Common myeloid progenitor, CD34-positive (primary cell): ENCODE results near the gene PITPNM3.
"Not testable (repeated sequence)": the region's sequence is repeated elsewhere in the genome, so short reads cannot be mapped to it uniquely, and the experiment has no call there.

Experiments used
- CTCF ChIA-PET: fragments of 350-600 bp; sonication (Branson Sonifier 250); formaldehyde crosslinking; loops from one replicate; lab custom pipeline; 2021; ENCODE audit warnings: antibody characterized with exemption; lab: Charles Lee
- POLR2A ChIA-PET: fragments of 350-600 bp; sonication (Branson Sonifier 250); formaldehyde crosslinking; loops from one replicate; lab custom pipeline; 2021; ENCODE audit warnings: antibody characterized with exemption; lab: Charles Lee
- DNase-seq, 3 donors: peaks; one replicate each; pipeline versions ENCODE4 v3.0.0 to v3.0.0-alpha.2; 2013
- H3K27ac ChIP-seq, 2 experiments: 1 replicate in 1 of 2; 2 replicates in 1 of 2; pipeline ENCODE4 v1.7.0; 2013; ENCODE audit warnings: inconsistent platforms in 2 of 2, low read length in 2 of 2, mild to moderate bottlenecking in 2 of 2, low read depth in 1 of 2, moderate library complexity in 1 of 2; ENCODE audit not compliant: severe bottlenecking in 2 of 2, insufficient read depth in 1 of 2, poor library complexity in 1 of 2
- H3K27me3 ChIP-seq, 5 experiments: replicated peaks in 2 of 5; 1 replicate in 3 of 5; 2 replicates in 2 of 5; pipeline versions ENCODE4 v1.6.1 to v1.7.0; 2013; ENCODE audit warnings: low read length in 4 of 5, mild to moderate bottlenecking in 2 of 5, moderate library complexity in 2 of 5, inconsistent platforms in 1 of 5; ENCODE audit not compliant: insufficient read depth in 5 of 5, control insufficient read depth in 4 of 5
- H3K36me3 ChIP-seq, 4 experiments: 1 replicate in 2 of 4; 2 replicates in 2 of 4; pipeline versions ENCODE4 v1.6.1 to v1.7.0; 2013; ENCODE audit warnings: low read length in 3 of 4, control low read depth in 1 of 4, mild to moderate bottlenecking in 1 of 4; ENCODE audit not compliant: control insufficient read depth in 4 of 4, insufficient read depth in 4 of 4
- H3K4me1 ChIP-seq, 4 experiments: 1 replicate in 3 of 4; 2 replicates in 1 of 4; pipeline versions ENCODE4 v1.6.1 to v1.7.1; 2013; ENCODE audit warnings: low read length in 3 of 4, mild to moderate bottlenecking in 3 of 4, control low read depth in 1 of 4, inconsistent platforms in 1 of 4, moderate library complexity in 1 of 4; ENCODE audit not compliant: control insufficient read depth in 4 of 4, insufficient read depth in 4 of 4; ENCODE audit errors: control extremely low read depth in 1 of 4
- H3K4me3 ChIP-seq, 7 experiments: 1 replicate in 4 of 7; 2 replicates in 3 of 7; pipeline versions ENCODE4 v1.5.1 to v1.7.0; 2013; ENCODE audit warnings: mild to moderate bottlenecking in 7 of 7, low read length in 6 of 7, moderate library complexity in 6 of 7, inconsistent platforms in 2 of 7, low read depth in 2 of 7, control low read depth in 1 of 7; ENCODE audit not compliant: insufficient read depth in 4 of 7, control insufficient read depth in 1 of 7; ENCODE audit errors: extremely low read depth in 1 of 7
- H3K9me3 ChIP-seq, 5 experiments: 1 replicate in 4 of 5; 2 replicates in 1 of 5; pipeline versions ENCODE4 v1.6.1 to v1.7.1; 2013; ENCODE audit warnings: low read length in 4 of 5, mild to moderate bottlenecking in 2 of 5, inconsistent platforms in 1 of 5, low read depth in 1 of 5, moderate library complexity in 1 of 5; ENCODE audit not compliant: control insufficient read depth in 4 of 5, insufficient read depth in 2 of 5; ENCODE audit errors: control extremely low read depth in 1 of 5
- WGBS: methylation state at CpG from one replicate; pipeline ENCODE4 v1.1.5; 2013; ENCODE audit not compliant: insufficient coverage; 5-methylcytosine and 5-hydroxymethylcytosine counted together

Gene PITPNM3

GRCh38 chr17:6482796-6483195, 73.6 kb downstream of the PITPNM3 start:
- DNase-seq, H3K27ac ChIP-seq, H3K9me3 ChIP-seq, H3K36me3 ChIP-seq, H3K4me1 ChIP-seq, H3K4me3 ChIP-seq, POLR2A ChIA-PET, H3K27me3 ChIP-seq: not testable (repeated sequence)
- CTCF ChIA-PET: interaction anchor here (1.2 kb wide), 1 partner anchor 11 kb away, joined by 4 read pairs; no protein-coding TSS in a partner anchor
- WGBS: 93% methylated on average over 5 of the region's 10 CpGs

- ChIA-PET CTCF (interaction anchor here (0.7 kb wide), 1 partner anchor 10 kb away, joined by 3 read pairs; no protein-coding TSS in a partner anchor), POLR2A (no interaction called here)
- no peak overlapping the region for H3K27ac ChIP-seq
- no peak overlapping the region for H3K4me3 ChIP-seq
- no peak for DNase-seq
- no peaks in the 10 kb centered on the region for H3K36me3 ChIP-seq
- 60% methylated on average over 1 of the region's 6 CpGs for WGBS
- peaks cover 0 to 7% (median 3%) of the 10 kb centered on the region in 5 experiments for H3K27me3 ChIP-seq
- H3K9me3 ChIP-seq: no peaks in the 10 kb centered on the region
- H3K4me1 ChIP-seq: no peaks in the 10 kb centered on the region
Measured at GRCh38 chr17:6482105-6482455, 74.3 kb downstream of the PITPNM3 start.

- CTCF ChIA-PET: interaction anchor here (0.9 kb wide), 1 partner anchor 8 kb away, joined by 3 read pairs; no protein-coding TSS in a partner anchor
- 61% methylated on average over 9 of the region's 9 CpGs for WGBS
- H3K9me3 ChIP-seq: no peaks in the 10 kb centered on the region
- POLR2A ChIA-PET: no interaction called here
- no peak for DNase-seq
- H3K27me3 ChIP-seq: peaks cover 0 to 8% (median 3%) of the 10 kb centered on the region in 5 experiments
- H3K27ac ChIP-seq: no peak overlapping the region
- no peaks in the 10 kb centered on the region for H3K36me3 ChIP-seq
- H3K4me1 ChIP-seq: no peaks in the 10 kb centered on the region
- no peak overlapping the region for H3K4me3 ChIP-seq
Measured at GRCh38 chr17:6480303-6480675, 76.1 kb downstream of the PITPNM3 start.

- no peak overlapping the region for H3K4me3 ChIP-seq
- H3K36me3 ChIP-seq: no peaks in the 10 kb centered on the region
- H3K27me3 ChIP-seq: peaks cover 0 to 10% (median 3%) of the 10 kb centered on the region in 5 experiments
- no peaks in the 10 kb centered on the region for H3K9me3 ChIP-seq
- no peak overlapping the region for H3K27ac ChIP-seq
- DNase-seq: no peak
- no peaks in the 10 kb centered on the region for H3K4me1 ChIP-seq
- WGBS: 84% methylated on average over 10 of the region's 13 CpGs
- CTCF ChIA-PET: no interaction called here
- POLR2A ChIA-PET: no interaction called here
Measured at GRCh38 chr17:6479622-6480302, 76.6 kb downstream of the PITPNM3 start.

- Histone ChIP-seq H3K4me3 (no peak overlapping the region), H3K27me3 (peaks cover 0 to 8% (median 3%) of the 10 kb centered on the region in 5 experiments), H3K9me3 (no peaks in the 10 kb centered on the region), H3K36me3 (no peaks in the 10 kb centered on the region), H3K4me1 (no peaks in the 10 kb centered on the region), H3K27ac (no peak overlapping the region)
- no peak for DNase-seq
- WGBS: 95% methylated on average over 11 of the region's 11 CpGs
- CTCF ChIA-PET: no interaction called here
- POLR2A ChIA-PET: no interaction called here
Measured at GRCh38 chr17:6478486-6478885, 77.9 kb downstream of the PITPNM3 start.

- Histone ChIP-seq H3K27ac (no peak overlapping the region), H3K9me3 (no peaks in the 10 kb centered on the region), H3K4me3 (no peak overlapping the region), H3K27me3 (peaks cover 0 to 8% (median 3%) of the 10 kb centered on the region in 5 experiments), H3K4me1 (no peaks in the 10 kb centered on the region), H3K36me3 (no peaks in the 10 kb centered on the region)
- 95% methylated on average over 11 of the region's 14 CpGs for WGBS
- ChIA-PET POLR2A (no interaction called here), CTCF (no interaction called here)
- no peak for DNase-seq
Measured at GRCh38 chr17:6477831-6478383, 78.4 kb downstream of the PITPNM3 start.

GRCh38 chr17:6476810-6477179, 79.6 kb downstream of the PITPNM3 start:
- Histone ChIP-seq H3K27ac (no peak overlapping the region), H3K4me1 (no peaks in the 10 kb centered on the region), H3K27me3 (peaks cover 0 to 8% (median 3%) of the 10 kb centered on the region in 5 experiments), H3K4me3 (no peak overlapping the region), H3K9me3 (no peaks in the 10 kb centered on the region), H3K36me3 (no peaks in the 10 kb centered on the region)
- 98% methylated on average over 10 of the region's 10 CpGs for WGBS
- no peak for DNase-seq
- POLR2A ChIA-PET: no interaction called here
- CTCF ChIA-PET: interaction anchor here (1.9 kb wide), 1 partner anchor 171 kb away, joined by 11 read pairs; no protein-coding TSS in a partner anchor
